Measurements from ENCODE around the gene RAB3C.
"Not testable (repeated sequence)": the region's sequence is repeated elsewhere in the genome, so short reads cannot be mapped to it uniquely, and the experiment has no call there.

Gene RAB3C

GRCh38 chr5:58680503-58680902 lies 97.6 kb downstream of the RAB3C start:
- no peak for DNase-seq

- DNase-seq, result no peak
Measured at GRCh38 chr5:58681943-58682342, 99.1 kb downstream of the RAB3C start.

GRCh38 chr5:58683567-58683966 lies 100.7 kb downstream of the RAB3C start:
- no peak for DNase-seq

GRCh38 chr5:58687079-58687478 lies 104.2 kb downstream of the RAB3C start:
- DNase-seq, result no peak

- no peak for DNase-seq
Measured at GRCh38 chr5:58687595-58687994, 104.7 kb downstream of the RAB3C start.

GRCh38 chr5:58699088-58699761 lies 116.3 kb downstream of the RAB3C start:
- DNase-seq, result not testable (repeated sequence)

- no peak for DNase-seq
Measured at GRCh38 chr5:58699762-58700118, 116.9 kb downstream of the RAB3C start.

GRCh38 chr5:58703925-58704555 lies 121.2 kb downstream of the RAB3C start:
- DNase-seq, result no peak

- DNase-seq, result no peak
Measured at GRCh38 chr5:58706736-58707135, 123.9 kb downstream of the RAB3C start.

GRCh38 chr5:58708456-58708855 lies 125.6 kb downstream of the RAB3C start:
- no peak for DNase-seq

- DNase-seq, result not testable (repeated sequence)
Measured at GRCh38 chr5:58710425-58710824, 127.5 kb downstream of the RAB3C start.

GRCh38 chr5:58710871-58711270 lies 128.0 kb downstream of the RAB3C start:
- DNase-seq, result no peak

- no peak for DNase-seq
Measured at GRCh38 chr5:58711965-58712364, 129.1 kb downstream of the RAB3C start.

GRCh38 chr5:58714046-58714445 lies 131.2 kb downstream of the RAB3C start:
- DNase-seq, result no peak

- no peak for DNase-seq
Measured at GRCh38 chr5:58715997-58716656, 133.3 kb downstream of the RAB3C start.

GRCh38 chr5:58716713-58717112 lies 133.8 kb downstream of the RAB3C start:
- DNase-seq, result no peak

GRCh38 chr5:58717303-58718007 lies 134.6 kb downstream of the RAB3C start:
- DNase-seq, result no peak

- no peak for DNase-seq
Measured at GRCh38 chr5:58718269-58718978, 135.5 kb downstream of the RAB3C start.

- DNase-seq, result no peak
Measured at GRCh38 chr5:58722160-58722559, 139.3 kb downstream of the RAB3C start.

GRCh38 chr5:58724992-58725391 lies 142.1 kb downstream of the RAB3C start:
- no peak for DNase-seq

- DNase-seq, result no peak
Measured at GRCh38 chr5:58731641-58732040, 148.8 kb downstream of the RAB3C start.

- DNase-seq, result no peak
Measured at GRCh38 chr5:58735637-58736036, 152.8 kb downstream of the RAB3C start.

- no peak for DNase-seq
Measured at GRCh38 chr5:58736214-58736613, 153.3 kb downstream of the RAB3C start.

Data from inflammatory macrophage treated with lipopolysaccharide for 4 hours (primary cell).